ENCODE data around the gene PHACTR3.

PHACTR3 gene

GRCh38 chr20:59575216-59575615, 29.1 kb upstream of the PHACTR3 start:
- DNase-seq: no peak

GRCh38 chr20:59575653-59576052, 28.7 kb upstream of the PHACTR3 start:
- DNase-seq: no peak

GRCh38 chr20:59576216-59576953, 28.0 kb upstream of the PHACTR3 start:
- DNase-seq: no peak

- DNase-seq: no peak
Measured at GRCh38 chr20:59577037-59577808, 27.1 kb upstream of the PHACTR3 start.

GRCh38 chr20:59577809-59578435, 26.4 kb upstream of the PHACTR3 start:
- DNase-seq: no peak

- DNase-seq: no peak
Measured at GRCh38 chr20:59578436-59579403, 25.6 kb upstream of the PHACTR3 start.

- DNase-seq: no peak
Measured at GRCh38 chr20:59579404-59580145, 24.8 kb upstream of the PHACTR3 start.

- no peak for DNase-seq
Measured at GRCh38 chr20:59580146-59580946, 24.0 kb upstream of the PHACTR3 start.

GRCh38 chr20:59580991-59581401, 23.3 kb upstream of the PHACTR3 start:
- no peak for DNase-seq

GRCh38 chr20:59581993-59582679, 22.2 kb upstream of the PHACTR3 start:
- no peak for DNase-seq

GRCh38 chr20:59583428-59584277, 20.7 kb upstream of the PHACTR3 start:
- no peak for DNase-seq

GRCh38 chr20:59584278-59584925, 19.9 kb upstream of the PHACTR3 start:
- no peak for DNase-seq

GRCh38 chr20:59585714-59586409, 18.5 kb upstream of the PHACTR3 start:
- no peak for DNase-seq

- no peak for DNase-seq
Measured at GRCh38 chr20:59586613-59587012, 17.7 kb upstream of the PHACTR3 start.

- no peak for DNase-seq
Measured at GRCh38 chr20:59587570-59587969, 16.8 kb upstream of the PHACTR3 start.

- no peak for DNase-seq
Measured at GRCh38 chr20:59588236-59588855, 16.0 kb upstream of the PHACTR3 start.

- no peak for DNase-seq
Measured at GRCh38 chr20:59589086-59589684, 15.2 kb upstream of the PHACTR3 start.

All from NCI-H146 (cell line).